GM23338 (cell line): ENCODE results near the gene MT1F. TPM values are rescaled to one million over a fixed set of nuclear protein-coding genes. Genes with fewer than 3 reads are reported as not detected.
"Not testable (repeated sequence)": the region's sequence is repeated elsewhere in the genome, so short reads cannot be mapped to it uniquely, and the experiment has no call there.

Source experiments
- ATAC-seq: fragments of 200-7000 bp; cut with Tn5 transposase; 3 replicates; pipeline ENCODE4 v1.9.1; 2020
- DNase-seq: peaks from one replicate; pipeline ENCODE4 v3.0.0-alpha.2; 2015; ENCODE audit warnings: low spot score
- H2AFZ ChIP-seq: fragments of 200-600 bp; sonication (generic); 2 replicates; pipeline ENCODE4 v1.8.0; 2016; ENCODE audit warnings: antibody characterized with exemption, mild to moderate bottlenecking, moderate library complexity
- H3F3A ChIP-seq: fragments of 200-600 bp; sonication (generic); replicated peaks from 2 replicates; pipeline ENCODE4 v1.8.0; 2017; ENCODE audit warnings: antibody characterized with exemption, mixed run types, low read depth
- H3K27ac ChIP-seq: fragments of 200-600 bp; sonication (generic); 2 replicates; pipeline ENCODE4 v1.6.1; 2016; ENCODE audit warnings: low read depth
- H3K27me3 ChIP-seq: fragments of 200-600 bp; sonication (generic); 2 replicates; pipeline ENCODE4 v1.8.0; 2016; ENCODE audit warnings: mild to moderate bottlenecking, mixed run types, moderate library complexity; ENCODE audit not compliant: insufficient read depth
- H3K36me3 ChIP-seq: fragments of 200-600 bp; sonication (generic); 2 replicates; pipeline ENCODE4 v1.8.0; 2016; ENCODE audit warnings: mild to moderate bottlenecking; ENCODE audit not compliant: insufficient read depth
- H3K4me1 ChIP-seq: fragments of 200-600 bp; sonication (generic); 2 replicates; pipeline ENCODE4 v1.8.0; 2016; ENCODE audit warnings: mild to moderate bottlenecking, moderate library complexity; ENCODE audit not compliant: insufficient read depth
- H3K4me2 ChIP-seq: fragments of 200-600 bp; sonication (generic); 2 replicates; pipeline ENCODE4 v1.7.1; 2017; ENCODE audit warnings: mixed run types
- H3K4me3 ChIP-seq: fragments of 200-600 bp; sonication (generic); 2 replicates; pipeline ENCODE4 v1.6.1; 2016; ENCODE audit warnings: mixed run types
- H3K79me2 ChIP-seq: fragments of 200-600 bp; sonication (generic); replicated peaks from 2 replicates; pipeline ENCODE4 v1.8.0; 2017; ENCODE audit warnings: mild to moderate bottlenecking; ENCODE audit not compliant: insufficient read depth
- H3K9me2 ChIP-seq: fragments of 200-600 bp; sonication (generic); 2 replicates; pipeline ENCODE4 v1.8.0; 2017; ENCODE audit not compliant: insufficient read depth
- H4K20me1 ChIP-seq: fragments of 200-600 bp; sonication (generic); replicated peaks from 2 replicates; pipeline ENCODE4 v1.8.0; 2017; ENCODE audit warnings: mild to moderate bottlenecking; ENCODE audit not compliant: insufficient read depth
- H3K27ac Mint-ChIP-seq: 2 replicates; pipeline ENCODE4 v1.8.0; 2020; ENCODE audit warnings: inconsistent platforms, mild to moderate bottlenecking, moderate library complexity, mixed read lengths
- H3K27me3 Mint-ChIP-seq: 3 replicates; pipeline ENCODE4 v1.8.0; 2022; ENCODE audit warnings: low read depth, mild to moderate bottlenecking, moderate library complexity, mixed read lengths, inconsistent platforms; ENCODE audit not compliant: insufficient read depth, poor library complexity
- H3K36me3 Mint-ChIP-seq: 3 replicates; pipeline ENCODE4 v1.8.0; 2021; ENCODE audit warnings: low read depth, mild to moderate bottlenecking, inconsistent platforms, moderate library complexity, mixed read lengths
- H3K4me1 Mint-ChIP-seq: 3 replicates; pipeline ENCODE4 v1.8.0; 2020; ENCODE audit warnings: mild to moderate bottlenecking, inconsistent platforms, mixed read lengths
- H3K4me3 Mint-ChIP-seq: 3 replicates; pipeline ENCODE4 v1.8.0; 2021; ENCODE audit warnings: moderate library complexity, mild to moderate bottlenecking, inconsistent platforms, mixed read lengths
- H3K9me3 Mint-ChIP-seq: 3 replicates; pipeline ENCODE4 v1.8.0; 2020; ENCODE audit warnings: moderate library complexity, mild to moderate bottlenecking, inconsistent platforms, mixed read lengths
- EZH2 ChIP-seq: fragments of 200-600 bp; sonication (generic); IDR thresholded peaks from one replicate; pipeline ENCODE4 v1.8.0; 2017; ENCODE audit warnings: antibody characterized with exemption, mild to moderate bottlenecking, low read depth; ENCODE audit not compliant: unreplicated experiment
- polyA plus RNA-seq: library from polyadenylated mRNA; unstranded; fragments of >200 nt; fragmentation: Nextera tagmentation; extraction: Ambion mirVana; gene quantifications from 2 replicates; pipeline ENCODE4 v1.2.1, GENCODE V29; 2016
- total RNA-seq: library from RNA; depleted of rRNA; stranded (reverse); fragments of >200 nt; shearing (Covaris generic); gene quantifications from 2 replicates; pipeline ENCODE4 v1.2.3, GENCODE V29; 2014
- TF ChIP-seq, protein P1 (sequence below), 2 experiments: fragments of 200-600 bp in 1 of 2; sonication (generic) in 1 of 2; conservative IDR thresholded peaks; 2 replicates each; pipeline versions ENCODE4 v1.5.1 to v1.6.1; 2016 to 2017; ENCODE audit warnings: antibody characterized with exemption in 2 of 2, low read depth in 2 of 2, mild to moderate bottlenecking in 2 of 2, moderate library complexity in 1 of 2

The MT1F gene
- total and polyA plus RNA-seq, 2 experiments from 2014 or later: 7.4 to 107 TPM

DNA sequence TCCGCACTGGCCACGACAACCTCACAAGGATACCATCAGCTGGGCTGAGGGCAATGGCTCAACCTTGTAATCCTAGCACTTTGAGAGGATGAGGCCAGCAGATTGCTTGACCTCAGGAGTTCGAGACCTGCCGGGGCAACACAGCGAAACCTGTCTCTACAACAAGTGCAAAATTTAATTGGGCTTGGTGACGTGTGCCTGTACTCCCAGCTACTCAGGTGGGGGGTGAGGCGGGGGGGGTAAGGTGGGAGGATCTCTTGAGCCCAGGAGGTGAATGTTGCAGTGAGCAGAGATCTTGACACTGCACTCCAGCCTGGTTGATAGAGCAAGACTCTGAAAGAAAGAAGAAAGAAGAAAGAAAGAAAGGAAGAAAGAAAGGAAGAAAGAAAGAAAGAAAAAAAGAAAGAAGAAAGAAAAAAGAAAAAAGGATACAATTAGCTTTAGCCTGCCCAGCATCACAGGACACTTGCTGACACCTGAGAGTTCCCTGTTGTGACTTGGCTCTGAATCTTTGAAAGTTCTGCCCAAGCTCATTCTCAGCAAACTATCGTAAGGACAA, 37.3 kb upstream of the MT1F start (continued):
- TF ChIP-seq, protein P1, sequence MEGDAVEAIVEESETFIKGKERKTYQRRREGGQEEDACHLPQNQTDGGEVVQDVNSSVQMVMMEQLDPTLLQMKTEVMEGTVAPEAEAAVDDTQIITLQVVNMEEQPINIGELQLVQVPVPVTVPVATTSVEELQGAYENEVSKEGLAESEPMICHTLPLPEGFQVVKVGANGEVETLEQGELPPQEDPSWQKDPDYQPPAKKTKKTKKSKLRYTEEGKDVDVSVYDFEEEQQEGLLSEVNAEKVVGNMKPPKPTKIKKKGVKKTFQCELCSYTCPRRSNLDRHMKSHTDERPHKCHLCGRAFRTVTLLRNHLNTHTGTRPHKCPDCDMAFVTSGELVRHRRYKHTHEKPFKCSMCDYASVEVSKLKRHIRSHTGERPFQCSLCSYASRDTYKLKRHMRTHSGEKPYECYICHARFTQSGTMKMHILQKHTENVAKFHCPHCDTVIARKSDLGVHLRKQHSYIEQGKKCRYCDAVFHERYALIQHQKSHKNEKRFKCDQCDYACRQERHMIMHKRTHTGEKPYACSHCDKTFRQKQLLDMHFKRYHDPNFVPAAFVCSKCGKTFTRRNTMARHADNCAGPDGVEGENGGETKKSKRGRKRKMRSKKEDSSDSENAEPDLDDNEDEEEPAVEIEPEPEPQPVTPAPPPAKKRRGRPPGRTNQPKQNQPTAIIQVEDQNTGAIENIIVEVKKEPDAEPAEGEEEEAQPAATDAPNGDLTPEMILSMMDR (conservative IDR thresholded peaks at IDR 0.05; ENCODE audit: low read depth in 2 of 2): no peak

DNA sequence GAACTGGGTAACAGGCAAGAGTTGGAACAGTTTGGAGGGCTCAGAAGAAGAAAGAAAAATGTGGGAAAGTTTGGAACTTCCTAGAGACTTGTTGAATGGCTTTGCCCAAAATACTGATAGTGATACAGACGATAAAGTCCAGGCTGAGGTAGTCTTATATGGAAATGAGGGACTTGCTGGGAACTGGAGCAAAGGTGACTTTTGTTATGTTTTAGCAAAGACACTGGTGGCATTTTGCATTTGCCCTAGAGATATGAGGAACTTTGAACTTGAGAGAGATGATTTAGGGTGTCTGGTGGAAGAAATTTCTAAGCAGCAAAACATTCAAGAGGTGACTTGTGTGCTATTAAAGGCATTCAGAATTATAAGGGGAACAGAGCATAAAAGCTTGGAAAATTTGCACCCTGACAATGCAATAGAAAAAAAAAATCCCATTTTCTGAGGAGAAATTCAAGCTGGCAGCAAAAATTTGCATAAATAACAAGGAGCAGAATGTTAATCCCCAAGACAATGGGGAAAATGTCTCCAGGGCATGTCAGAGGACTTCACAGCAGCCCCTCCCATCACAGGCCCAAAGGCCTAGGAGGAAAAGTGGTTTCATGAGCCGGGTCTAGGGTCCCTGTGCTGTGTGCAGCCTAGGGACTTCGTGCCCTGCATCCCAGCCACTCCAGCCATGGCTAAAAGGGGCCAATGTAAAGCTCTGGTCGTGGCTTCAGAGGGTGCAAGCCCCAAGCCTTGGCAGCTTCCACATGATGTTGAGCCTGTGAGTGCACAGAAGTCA, 35.9 kb upstream of the MT1F start:
- not testable (repeated sequence) for H3K36me3 ChIP-seq, DNase-seq

GRCh38 chr16:56623184-56623583, 34.6 kb upstream of the MT1F start:
- Histone ChIP-seq H3K4me1 (peaks cover 44% of the 10 kb centered on the region), H3F3A (0 out of 2 replicates have a peak, but pooled peaks cover 11% of the 10 kb centered on the region), H3K27me3 (peaks cover 100% of the 10 kb centered on the region)
- H3K9me2 ChIP-seq, H3K27ac ChIP-seq, H3K4me2 ChIP-seq, H3K4me3 ChIP-seq, H2AFZ ChIP-seq, ATAC-seq, H3K4me3 Mint-ChIP-seq, H3K27ac Mint-ChIP-seq, H3K79me2 ChIP-seq, DNase-seq, H4K20me1 ChIP-seq, H3K36me3 ChIP-seq: not testable (repeated sequence)
- peaks cover 14% of the 10 kb centered on the region; the same call in 1 of the 3 replicates for H3K36me3 Mint-ChIP-seq
- peaks cover 11% of the 10 kb centered on the region; the same call in 1 of the 3 replicates for H3K9me3 Mint-ChIP-seq
- peaks cover 88% of the 10 kb centered on the region for H3K27me3 Mint-ChIP-seq
- peaks cover 55% of the 10 kb centered on the region for H3K4me1 Mint-ChIP-seq

More for the DNA sequence above, 35.9 kb upstream of the MT1F start:
- Mint-ChIP-seq H3K9me3 (peaks cover 11% of the 10 kb centered on the region; the same call in 1 of the 3 replicates), H3K27me3 (peaks cover 88% of the 10 kb centered on the region), H3K4me1 (peaks cover 58% of the 10 kb centered on the region)
- ATAC-seq, H4K20me1 ChIP-seq, H3K4me3 Mint-ChIP-seq, H2AFZ ChIP-seq, H3K27ac Mint-ChIP-seq, H3K27ac ChIP-seq, H3K79me2 ChIP-seq, H3K36me3 Mint-ChIP-seq, H3K9me2 ChIP-seq, H3K4me3 ChIP-seq: not testable (repeated sequence)
- TF ChIP-seq EZH2: peak; percentile 15
- Histone ChIP-seq H3K4me1 (peaks cover 53% of the 10 kb centered on the region), H3K4me2 (peak overlapping the region; percentile 65), H3F3A (0 out of 2 replicates have a peak, but pooled peaks cover 11% of the 10 kb centered on the region), H3K27me3 (peaks cover 100% of the 10 kb centered on the region)

DNA sequence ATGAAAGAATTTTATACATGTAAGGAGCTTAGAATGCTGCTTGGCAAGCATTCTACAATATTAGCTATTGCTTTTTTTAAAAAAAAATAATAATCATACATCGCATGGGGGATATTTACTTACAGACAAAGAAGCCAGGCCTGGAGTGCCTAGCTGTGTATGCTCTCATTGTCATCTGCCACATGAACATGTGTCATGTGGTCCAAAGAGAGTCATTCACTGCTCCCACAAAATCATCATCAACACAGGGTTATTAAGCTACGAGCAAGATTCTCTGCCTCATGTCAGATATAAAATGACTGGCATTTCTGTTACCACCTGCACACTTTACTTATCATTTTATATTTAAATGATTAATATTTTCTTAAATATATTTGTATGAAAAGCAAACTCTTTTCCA, 34.1 kb upstream of the MT1F start:
- H2AFZ ChIP-seq: no peak overlapping the region
- no peak overlapping the region for H3K4me3 ChIP-seq
- H3K9me3 Mint-ChIP-seq: peaks cover 11% of the 10 kb centered on the region; the same call in 1 of the 3 replicates
- ATAC-seq (no peak), DNase-seq (no peak)
- H3K79me2 ChIP-seq: no peaks in the 10 kb centered on the region
- H3K4me3 Mint-ChIP-seq: no peak overlapping the region
- no peak overlapping the region for H3K27ac Mint-ChIP-seq
- H3K27ac ChIP-seq: no peak overlapping the region
- no peak overlapping the region for H3K4me2 ChIP-seq
- H3K27me3 ChIP-seq: peaks cover 100% of the 10 kb centered on the region
- H3K9me2 ChIP-seq: no peaks in the 10 kb centered on the region; the same call in 1 of the 2 replicates
- no peaks in the 10 kb centered on the region for H3K36me3 ChIP-seq
- H4K20me1 ChIP-seq: peaks cover 5% of the 10 kb centered on the region; the same call in 1 of the 2 replicates
- H3F3A ChIP-seq: 0 out of 2 replicates have a peak, but pooled peaks cover 8% of the 10 kb centered on the region
- peaks cover 50% of the 10 kb centered on the region for H3K4me1 Mint-ChIP-seq
- peaks cover 88% of the 10 kb centered on the region for H3K27me3 Mint-ChIP-seq
- peaks cover 40% of the 10 kb centered on the region for H3K4me1 ChIP-seq
- peaks cover 14% of the 10 kb centered on the region; the same call in 1 of the 3 replicates for H3K36me3 Mint-ChIP-seq
- TF ChIP-seq, protein P1 (conservative IDR thresholded peaks at IDR 0.05; ENCODE audit: low read depth in 2 of 2): no peak
